Measurements from ENCODE around the gene AJAP1.

Gene AJAP1

DNA sequence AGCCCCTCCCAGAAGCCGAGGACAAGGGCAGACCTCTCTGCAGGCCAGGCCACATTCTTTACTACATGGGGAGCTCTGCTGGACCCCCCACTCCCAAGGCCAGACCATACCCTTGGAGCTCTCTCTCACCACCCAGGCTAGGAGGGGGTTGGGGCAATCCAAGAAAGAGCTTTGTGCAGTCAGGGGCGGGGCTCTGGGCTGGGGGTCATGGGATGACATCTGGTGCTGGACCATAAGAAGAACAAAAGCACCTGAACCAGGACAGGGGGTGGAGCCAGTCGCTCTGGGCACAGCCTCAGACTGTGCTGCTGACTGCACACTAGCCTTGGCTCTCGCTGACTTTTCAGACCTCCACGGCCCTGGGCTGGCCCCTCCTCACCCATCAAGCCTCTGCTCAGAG is 23.1 kb upstream of the AJAP1 start:
- DNase-seq: no peak

- DNase-seq: no peak
Measured at GRCh38 chr1:4633346-4633745, 21.1 kb upstream of the AJAP1 start.

GRCh38 chr1:4634156-4634792 is 20.1 kb upstream of the AJAP1 start:
- no peak for DNase-seq

DNA sequence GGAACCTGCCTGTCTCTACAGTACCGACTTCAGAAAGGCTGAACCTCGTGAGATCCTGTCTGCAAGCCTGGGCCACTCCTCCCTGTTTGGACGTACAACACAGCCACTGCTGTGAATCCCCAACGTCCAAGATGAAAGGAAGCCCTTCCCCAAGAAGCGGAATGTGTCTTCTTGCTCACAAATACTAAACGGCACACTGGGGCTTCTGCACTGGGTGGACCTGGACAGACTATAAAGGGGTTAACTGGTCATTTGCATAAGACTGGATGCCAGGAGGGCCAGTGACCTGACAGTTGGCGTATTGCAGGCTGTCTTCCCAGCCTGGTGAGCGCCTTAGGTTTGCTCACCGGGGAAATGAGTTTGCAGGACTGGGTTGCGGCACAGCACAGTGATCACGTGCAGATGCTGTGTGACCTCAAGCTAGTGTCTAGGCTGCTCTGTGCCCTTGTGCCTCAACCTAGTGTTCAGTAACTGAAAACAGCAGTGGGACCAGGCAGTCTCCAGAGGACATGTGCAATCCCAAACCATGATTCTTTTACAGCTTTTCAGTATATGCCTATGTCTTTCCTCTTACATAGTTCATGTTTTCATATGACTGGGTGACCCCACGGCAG is 19.5 kb upstream of the AJAP1 start:
- no peak for DNase-seq

DNA sequence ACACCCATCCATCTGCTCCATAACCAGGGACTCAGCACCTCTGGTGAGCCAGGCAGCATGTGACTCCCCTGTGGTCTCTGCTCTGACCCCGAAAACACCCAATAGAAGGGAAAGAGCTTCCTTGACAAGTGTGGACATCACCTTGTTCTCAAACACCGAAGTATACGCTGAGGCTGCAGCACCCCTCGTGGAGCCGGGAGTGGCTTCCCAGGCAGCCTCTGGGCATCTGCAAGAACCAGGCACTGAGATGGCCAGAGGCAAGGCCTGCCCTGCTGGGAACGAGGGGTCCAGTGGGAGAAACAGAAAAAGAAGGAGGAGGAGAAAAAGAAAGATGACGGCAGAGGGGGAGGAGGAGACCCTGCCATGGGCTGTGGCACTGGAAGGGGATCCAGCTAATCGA is 18.2 kb upstream of the AJAP1 start:
- no peak for DNase-seq

DNA sequence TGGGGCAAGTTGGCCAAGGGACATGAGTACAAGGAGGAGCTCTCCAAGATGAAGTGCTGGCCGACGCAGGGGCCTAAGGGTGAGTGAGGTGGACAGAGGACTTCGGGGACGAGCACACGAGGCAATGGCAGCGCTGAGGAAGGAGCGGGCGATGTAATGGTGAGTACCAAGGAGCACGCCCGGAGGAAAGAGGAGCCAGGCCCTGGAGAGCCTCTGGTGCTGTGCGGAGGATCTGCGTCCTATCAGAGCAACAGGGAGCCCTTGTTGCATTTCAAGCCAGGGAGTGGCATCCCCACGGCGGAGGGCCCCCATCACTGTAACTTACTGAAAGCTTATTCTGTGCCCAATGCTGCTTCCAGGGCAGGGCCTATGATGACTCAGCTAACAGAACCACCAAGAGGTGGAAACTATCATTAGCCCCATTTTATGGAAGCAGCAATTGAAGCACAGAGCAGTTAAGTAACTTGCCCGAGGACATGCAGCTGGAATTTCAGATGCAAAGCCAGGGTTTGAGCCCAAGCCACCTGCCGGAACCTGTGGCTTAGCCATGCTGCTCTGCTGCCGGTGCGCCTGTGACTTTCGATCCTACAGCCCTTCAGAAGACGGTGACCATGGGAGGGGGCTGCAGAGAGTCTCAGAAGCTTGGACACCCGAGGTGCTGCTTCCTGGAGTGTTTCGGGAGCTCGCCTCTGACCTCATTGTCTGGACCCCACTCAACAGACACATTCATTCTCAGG is 17.6 kb upstream of the AJAP1 start:
- no peak for DNase-seq

DNA sequence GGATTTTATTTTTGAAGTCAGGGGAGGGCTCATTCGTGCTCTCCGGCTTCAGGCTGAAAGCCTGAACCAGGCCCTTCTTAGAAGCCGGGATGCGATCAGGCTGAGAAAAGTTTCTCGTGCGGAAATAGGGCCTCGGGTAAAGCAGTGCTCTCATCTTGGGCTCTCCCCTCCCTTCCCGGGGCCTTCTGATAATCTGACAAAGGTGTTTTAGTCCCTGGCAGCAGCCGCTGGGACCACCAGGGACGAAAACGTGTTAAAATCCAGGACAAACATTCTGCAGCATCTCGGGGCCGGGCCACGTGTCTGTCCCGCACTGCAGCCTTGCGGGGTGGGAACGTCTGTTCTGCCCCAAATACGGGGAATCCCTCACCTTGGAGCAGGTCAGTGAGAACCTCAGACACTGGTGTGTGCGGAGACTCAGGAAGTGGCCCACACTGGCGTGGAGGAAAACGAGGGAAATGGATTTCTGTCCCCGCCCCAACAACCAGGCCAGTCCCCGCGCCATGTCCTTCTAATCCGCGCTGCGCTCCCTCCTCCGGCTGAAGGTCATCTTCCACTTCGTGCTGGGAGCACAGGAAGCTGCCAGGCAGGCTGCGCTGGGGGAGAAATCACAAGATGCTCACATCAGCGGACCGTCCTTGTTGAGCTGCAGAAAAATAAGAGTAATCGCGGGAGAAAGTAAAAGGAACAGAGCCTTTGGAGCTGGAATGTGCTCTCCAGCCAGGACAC is 16.6 kb upstream of the AJAP1 start:
- DNase-seq: no peak

DNA sequence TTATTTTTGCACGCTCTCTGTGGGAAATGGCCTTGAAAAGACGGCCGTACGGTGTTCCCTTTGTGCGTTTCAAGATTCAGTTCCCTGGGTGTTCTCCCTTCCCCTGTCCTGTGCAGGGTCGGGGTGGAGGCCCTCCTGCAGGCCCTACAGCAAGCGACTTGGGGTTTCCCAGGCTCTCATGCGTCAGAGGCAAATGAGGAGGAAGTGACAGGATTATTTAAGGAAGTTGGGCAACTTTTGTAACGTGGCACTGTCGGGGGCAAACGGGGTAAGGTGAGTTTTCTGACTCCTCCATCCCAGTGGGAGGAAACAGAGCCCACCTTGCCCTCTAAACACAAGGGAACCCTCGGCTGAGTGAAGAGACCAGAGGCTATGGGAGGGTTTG is 16.1 kb upstream of the AJAP1 start:
- DNase-seq: no peak

DNA sequence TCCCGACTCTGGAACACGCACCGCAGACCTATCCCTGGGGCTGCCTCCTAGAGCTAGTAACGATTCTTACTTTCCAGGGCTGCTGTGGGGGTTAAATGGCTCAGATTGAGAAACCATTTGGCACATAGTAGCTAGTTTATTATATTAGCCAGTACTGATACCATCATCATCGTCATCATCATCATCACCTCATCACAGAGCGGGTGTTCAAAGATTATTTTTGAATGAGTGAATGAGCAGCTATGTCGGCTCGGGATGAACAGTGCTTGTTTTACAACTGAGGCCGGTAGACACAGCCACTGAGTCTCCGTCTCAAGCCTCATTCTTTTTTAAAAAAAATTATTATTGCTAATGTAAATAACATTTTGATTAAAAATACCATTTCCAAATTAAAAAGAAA is 13.5 kb upstream of the AJAP1 start:
- DNase-seq: no peak

DNA sequence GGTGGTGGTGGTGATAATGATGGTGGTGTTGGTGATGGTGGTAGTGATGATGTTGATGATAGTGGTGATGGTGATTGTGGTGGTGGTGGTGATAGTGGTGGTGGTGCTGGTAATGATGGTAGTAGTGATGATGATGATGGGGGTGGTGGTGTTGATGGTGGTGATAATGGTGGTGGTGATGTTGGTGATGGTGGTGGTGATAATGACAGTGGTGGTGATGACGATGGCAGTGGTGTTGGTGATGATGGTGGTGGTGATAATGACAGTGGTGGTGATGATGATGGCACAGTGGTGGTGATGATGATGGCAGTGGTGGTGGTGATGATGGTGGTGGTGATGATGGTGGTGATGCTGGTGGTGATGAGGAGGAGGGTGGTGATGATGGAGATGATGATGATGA is 7.0 kb upstream of the AJAP1 start:
- DNase-seq: no peak

- no peak for DNase-seq
Measured at GRCh38 chr1:4648657-4649056, 5.8 kb upstream of the AJAP1 start.

- DNase-seq: no peak
Measured at GRCh38 chr1:4650481-4650880, 3.9 kb upstream of the AJAP1 start.

GRCh38 chr1:4650981-4651380 is 3.4 kb upstream of the AJAP1 start:
- no peak for DNase-seq

DNA sequence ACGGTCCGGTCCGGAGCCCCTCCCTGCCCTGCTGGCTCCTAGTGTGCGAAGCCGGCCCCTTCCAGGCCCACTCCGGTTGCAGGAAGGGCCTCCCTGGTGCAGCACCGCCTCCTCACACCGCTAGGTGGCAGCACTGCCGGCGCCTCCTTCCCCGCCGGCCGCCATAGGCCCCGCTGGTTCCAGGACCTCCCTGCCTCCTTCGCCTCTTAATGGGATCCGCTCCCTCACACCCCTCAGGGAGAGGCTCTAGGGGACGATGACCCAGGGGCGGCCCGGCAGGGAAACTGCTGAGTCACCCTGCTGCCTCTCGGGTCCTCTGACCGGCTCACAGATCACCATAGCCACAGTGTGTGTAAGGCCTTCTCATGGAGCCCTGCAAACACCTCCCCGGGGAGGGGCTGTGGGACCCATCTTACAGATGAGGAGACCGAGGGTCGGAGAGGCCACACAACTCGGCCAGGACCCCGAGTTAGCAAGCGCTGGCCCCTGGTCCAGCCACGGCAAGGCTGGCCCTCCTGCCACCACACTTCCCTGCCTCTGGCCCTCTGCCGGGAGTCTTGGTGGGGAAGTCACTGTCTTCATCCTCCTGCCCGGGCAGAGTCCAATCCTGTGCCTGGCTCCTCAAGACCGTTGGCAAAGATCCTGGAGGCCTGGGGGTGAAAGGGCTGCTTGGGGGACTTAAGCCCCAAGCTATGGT is 1.6 kb upstream of the AJAP1 start:
- DNase-seq: peak; percentile 62

DNA sequence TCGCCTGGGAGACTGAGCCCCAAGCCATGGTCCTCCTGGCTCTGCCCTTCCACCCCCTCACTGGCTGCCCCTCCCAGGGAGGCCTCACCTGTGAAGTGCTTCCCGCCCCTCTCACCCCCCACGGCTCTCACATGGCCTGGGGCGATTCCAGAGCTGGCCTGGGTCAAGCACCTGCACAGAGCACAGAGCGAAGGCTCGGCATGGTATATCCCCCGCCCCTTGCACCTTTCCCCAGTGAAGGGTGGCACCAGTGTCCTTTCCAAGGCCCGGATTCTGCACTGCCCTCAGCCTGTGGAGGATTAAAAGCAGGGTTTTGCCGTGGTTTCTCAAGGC is 1.1 kb upstream of the AJAP1 start:
- no peak for DNase-seq

DNA sequence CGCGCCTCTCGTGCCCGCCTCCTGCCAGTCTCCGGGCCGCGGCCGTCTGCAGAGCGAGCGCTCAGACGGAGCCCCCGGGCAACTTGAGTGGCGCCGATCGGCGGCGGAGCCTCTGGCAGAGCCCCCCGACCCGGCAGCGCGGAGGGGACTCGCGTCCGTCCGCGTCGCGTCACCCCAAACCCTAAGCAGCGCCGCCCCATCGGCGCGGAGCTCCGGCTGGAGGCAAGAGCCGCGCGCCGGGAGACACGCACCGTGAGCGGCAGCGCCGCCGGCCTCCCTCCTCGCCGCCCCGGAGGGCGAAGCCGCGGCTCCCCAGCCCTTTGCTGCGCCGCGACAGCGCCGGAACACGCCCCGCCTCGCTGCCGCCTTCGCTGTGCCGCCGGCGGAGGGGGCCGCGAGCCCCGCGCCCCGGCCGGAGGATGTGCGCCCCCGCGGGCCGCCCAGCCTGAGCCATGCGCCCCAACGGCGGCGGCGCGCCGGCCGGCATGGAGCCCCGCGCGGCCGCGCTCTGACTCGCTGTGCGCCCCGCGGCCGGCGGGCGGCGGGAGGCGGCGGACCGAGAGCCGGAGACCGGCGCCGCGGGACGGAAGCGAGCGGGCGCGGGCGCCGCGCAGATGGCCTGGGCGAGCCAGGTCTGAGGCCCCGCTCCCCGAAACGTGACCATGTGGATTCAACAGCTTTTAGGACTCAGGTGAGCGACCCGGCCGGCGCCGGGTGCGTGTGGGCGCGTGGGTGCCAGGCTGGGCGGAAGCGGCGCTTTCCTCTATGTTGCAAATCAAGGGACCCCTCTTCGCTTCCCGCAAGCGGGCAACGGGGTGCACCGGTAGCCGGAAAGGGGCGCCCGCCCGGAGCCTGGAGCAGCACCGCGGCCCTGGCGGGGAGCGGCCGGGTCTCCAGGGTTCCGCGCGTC is 610 bp downstream of the AJAP1 start:
- no peak for DNase-seq

DNA sequence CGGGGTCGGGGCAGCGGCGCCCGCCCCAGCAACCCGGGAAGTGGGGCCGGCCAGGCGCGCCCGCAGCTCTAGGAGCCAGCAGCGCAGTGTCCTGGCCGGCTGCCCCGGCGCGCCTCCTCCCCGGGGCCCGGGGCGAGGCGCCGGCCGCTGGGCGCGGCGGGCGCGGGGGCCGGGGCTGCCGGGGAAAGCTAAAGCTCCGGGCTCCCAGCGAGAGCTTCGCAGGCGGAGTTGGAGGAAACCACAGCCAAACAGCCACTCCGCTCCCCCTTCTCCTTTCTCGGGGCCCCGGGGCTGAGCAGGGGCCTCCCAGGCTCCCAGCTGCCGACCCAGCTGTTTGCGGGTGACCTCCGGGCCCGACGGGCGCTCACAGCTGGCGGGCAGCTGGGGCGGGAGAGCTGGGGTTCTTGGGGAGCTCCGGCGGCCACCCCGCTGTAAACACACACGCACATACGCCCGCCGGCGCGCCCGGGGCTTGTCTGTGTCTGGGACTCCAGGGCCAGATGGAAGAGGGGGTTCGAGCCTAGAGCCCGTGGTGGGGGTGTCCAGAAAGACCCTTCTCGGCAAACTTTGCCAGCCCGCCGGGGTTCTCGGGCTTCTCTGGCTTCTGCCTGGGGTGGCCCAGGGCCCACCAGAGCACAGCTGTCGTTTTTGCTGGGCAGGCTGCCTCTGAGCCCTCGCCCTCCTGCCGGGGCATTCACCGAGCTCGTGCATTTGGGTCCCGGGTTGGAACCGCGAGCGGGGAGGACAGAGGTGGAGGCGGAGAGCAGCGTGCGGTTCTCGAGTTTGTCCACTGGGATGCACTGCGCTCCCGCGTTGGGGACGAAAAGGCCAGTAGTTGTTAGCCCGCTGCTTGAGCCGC is 1.5 kb downstream of the AJAP1 start:
- DNase-seq: no peak

DNA sequence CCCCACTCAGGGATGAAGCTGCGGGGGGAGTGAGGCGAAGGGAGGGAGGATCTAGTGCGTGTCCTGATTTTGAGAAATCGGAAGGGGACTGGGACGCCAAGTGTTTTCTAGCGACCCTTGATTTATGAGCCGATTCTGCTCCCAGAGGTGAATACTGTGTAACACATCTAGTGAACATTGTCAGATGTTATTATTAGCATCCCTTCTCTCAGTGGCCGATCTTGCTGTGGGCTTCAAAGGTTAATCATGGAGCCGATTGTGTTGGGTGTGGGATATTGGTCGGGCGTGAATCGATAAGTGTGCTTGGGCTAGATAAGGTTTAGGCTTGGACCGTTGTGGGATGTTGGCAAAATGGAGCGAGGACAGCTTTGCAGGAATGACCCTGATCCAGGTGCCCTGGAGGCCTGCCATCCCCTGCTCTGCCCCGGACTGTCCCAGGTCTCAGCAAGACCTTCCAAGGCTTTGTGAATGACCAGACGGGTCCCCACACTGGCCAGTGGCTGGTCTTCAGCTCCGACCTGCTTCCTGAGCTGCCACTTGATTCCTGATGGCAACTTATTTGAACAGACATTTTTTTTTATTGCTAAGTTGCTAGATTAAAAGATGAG is 2.2 kb downstream of the AJAP1 start:
- DNase-seq: no peak

GRCh38 chr1:4657244-4657789 is 2.9 kb downstream of the AJAP1 start:
- no peak for DNase-seq

DNA sequence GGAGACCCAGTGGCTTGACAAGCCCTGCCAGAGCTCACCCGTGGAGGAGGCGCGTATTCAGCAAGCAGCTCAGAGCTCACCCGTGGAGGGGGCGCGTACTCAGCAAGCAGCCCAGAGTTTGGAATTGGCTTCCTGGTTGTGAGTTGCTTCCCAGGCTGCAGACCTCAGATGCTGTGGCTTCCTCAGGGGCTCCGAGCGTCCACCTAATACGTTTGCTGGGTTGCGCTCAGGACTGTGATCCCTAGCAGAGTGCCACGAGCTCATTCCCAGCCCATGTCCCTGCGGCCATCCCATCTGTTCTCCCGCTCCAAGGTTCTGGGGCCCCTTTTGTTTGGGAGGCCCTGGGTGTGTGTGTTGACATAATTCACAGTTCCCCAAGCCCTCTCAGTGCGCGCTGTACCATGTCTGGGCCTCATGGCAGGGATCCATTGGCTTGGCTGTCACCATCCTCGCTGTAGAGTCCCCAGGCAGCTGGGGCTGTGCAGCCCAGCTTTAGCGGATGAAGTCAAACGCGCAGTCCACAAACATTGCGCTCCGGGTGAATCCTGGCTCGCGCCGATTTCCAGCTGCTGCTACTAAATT is 3.6 kb downstream of the AJAP1 start:
- no peak for DNase-seq
